ENCODE data around the gene UNC79. TPM values are rescaled to one million over a fixed set of nuclear protein-coding genes. Genes with fewer than 3 reads are reported as not detected.

Gene UNC79
- polyA plus RNA-seq, 3 donors: 0.01 to 0.02 TPM; not detected in 1

DNA sequence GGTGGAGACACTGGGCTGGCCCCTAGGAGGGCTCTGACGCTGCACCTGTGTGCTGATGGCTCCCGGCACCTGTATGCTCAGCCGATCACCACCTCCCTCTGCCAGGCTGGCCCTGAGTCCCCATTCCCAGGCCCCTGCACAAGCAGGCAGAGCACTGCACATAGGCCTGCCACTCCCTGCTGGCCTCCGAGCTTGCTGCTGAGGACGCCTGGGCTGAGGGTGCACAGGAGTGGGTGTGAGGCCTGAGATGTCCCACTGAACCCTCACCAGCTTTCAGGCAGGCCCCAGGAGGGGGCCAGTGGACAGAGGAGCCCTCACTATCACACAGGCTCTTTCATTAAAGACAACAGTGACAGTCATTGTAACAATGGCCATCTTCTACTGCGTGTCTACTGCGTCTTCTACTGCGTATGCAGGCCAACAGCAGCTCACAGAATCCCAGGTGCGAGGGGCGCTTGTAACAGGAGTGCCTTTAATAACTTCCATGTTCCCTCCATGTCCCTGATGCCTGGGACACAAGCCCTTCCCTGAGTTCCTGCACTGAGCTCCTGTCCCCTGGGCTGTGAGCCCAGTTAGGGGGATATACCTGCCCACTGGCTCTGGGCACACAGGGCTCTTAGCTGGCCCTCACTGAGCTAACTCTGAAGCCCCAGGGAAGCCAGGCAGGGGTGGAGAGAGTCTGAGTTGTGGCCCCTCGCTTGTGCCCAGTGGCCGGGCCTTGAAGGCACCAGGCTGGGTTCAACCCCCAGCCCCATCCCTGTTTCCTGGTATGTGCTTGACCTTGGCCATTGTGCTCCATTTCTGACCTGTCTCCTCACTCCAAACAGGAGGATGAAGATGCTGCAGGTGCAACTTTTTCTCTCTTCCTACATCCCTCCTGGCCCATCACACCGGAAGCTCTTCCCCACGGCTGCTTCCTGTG, 286.3 kb downstream of the UNC79 start:
- H3K79me2 ChIP-seq (ENCODE audit: insufficient read depth, low read length): no peaks in the 10 kb centered on the region
- no peaks in the 10 kb centered on the region for H3K4me1 Mint-ChIP-seq
- no peaks in the 10 kb centered on the region for H4K20me1 ChIP-seq (ENCODE audit: insufficient read depth, low read length)
- H3K9ac ChIP-seq (ENCODE audit: insufficient read depth, low read length, poor library complexity, severe bottlenecking): no peak overlapping the region
- intact Hi-C loops (cut with micrococcal nuclease): no loop called here
- peaks cover 6 to 8% (median 7%) of the 10 kb centered on the region in 3 donors for H3K27me3 Mint-ChIP-seq (ENCODE audit: low read depth in 3 of 3)
- TF ChIP-seq, protein P1, sequence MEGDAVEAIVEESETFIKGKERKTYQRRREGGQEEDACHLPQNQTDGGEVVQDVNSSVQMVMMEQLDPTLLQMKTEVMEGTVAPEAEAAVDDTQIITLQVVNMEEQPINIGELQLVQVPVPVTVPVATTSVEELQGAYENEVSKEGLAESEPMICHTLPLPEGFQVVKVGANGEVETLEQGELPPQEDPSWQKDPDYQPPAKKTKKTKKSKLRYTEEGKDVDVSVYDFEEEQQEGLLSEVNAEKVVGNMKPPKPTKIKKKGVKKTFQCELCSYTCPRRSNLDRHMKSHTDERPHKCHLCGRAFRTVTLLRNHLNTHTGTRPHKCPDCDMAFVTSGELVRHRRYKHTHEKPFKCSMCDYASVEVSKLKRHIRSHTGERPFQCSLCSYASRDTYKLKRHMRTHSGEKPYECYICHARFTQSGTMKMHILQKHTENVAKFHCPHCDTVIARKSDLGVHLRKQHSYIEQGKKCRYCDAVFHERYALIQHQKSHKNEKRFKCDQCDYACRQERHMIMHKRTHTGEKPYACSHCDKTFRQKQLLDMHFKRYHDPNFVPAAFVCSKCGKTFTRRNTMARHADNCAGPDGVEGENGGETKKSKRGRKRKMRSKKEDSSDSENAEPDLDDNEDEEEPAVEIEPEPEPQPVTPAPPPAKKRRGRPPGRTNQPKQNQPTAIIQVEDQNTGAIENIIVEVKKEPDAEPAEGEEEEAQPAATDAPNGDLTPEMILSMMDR (IDR thresholded peaks at IDR 0.05): no peak
- no peak overlapping the region for H3K4me3 Mint-ChIP-seq
- peaks cover 0 to 3% (median 0%) of the 10 kb centered on the region in 7 donors for H3K9me3 Mint-ChIP-seq
- no peaks in the 10 kb centered on the region for H3K36me3 ChIP-seq (replicated peaks in 1 of 2; ENCODE audit: control insufficient read depth in 1 of 2, insufficient read depth in 2 of 2, low read length in 2 of 2)
- H3K4me2 ChIP-seq (replicated peaks; ENCODE audit: extremely low read depth, low read length, poor library complexity, severe bottlenecking): no peak overlapping the region
- H3K27ac ChIP-seq (ENCODE audit: low read depth in 1 of 2, low read length in 2 of 2): no peak overlapping the region
- no peak overlapping the region for H3K4me3 ChIP-seq (replicated peaks in 1 of 3; ENCODE audit: low read depth in 2 of 3, low read length in 3 of 3)
- no peaks in the 10 kb centered on the region for H3K4me1 ChIP-seq (ENCODE audit: control insufficient read depth in 1 of 2, insufficient read depth in 2 of 2, low read length in 2 of 2)
- DNase-seq: no peak
- H3K27ac Mint-ChIP-seq: no peak overlapping the region
- WGBS (ENCODE audit: insufficient coverage): 91% methylated on average over 9 of the region's 14 CpGs
- no peak overlapping the region for H2AFZ ChIP-seq (ENCODE audit: insufficient read depth, low read depth, low read length, poor library complexity, severe bottlenecking)
- no peaks in the 10 kb centered on the region for H3K9me3 ChIP-seq (replicated peaks in 1 of 2; ENCODE audit: control insufficient read depth in 1 of 2, insufficient read depth in 1 of 2, low read length in 2 of 2)
- no peaks in the 10 kb centered on the region for H3K36me3 Mint-ChIP-seq
- H3K27me3 ChIP-seq (ENCODE audit: control insufficient read depth in 2 of 2, insufficient read depth in 2 of 2, low read length in 2 of 2): no peaks in the 10 kb centered on the region

DNA sequence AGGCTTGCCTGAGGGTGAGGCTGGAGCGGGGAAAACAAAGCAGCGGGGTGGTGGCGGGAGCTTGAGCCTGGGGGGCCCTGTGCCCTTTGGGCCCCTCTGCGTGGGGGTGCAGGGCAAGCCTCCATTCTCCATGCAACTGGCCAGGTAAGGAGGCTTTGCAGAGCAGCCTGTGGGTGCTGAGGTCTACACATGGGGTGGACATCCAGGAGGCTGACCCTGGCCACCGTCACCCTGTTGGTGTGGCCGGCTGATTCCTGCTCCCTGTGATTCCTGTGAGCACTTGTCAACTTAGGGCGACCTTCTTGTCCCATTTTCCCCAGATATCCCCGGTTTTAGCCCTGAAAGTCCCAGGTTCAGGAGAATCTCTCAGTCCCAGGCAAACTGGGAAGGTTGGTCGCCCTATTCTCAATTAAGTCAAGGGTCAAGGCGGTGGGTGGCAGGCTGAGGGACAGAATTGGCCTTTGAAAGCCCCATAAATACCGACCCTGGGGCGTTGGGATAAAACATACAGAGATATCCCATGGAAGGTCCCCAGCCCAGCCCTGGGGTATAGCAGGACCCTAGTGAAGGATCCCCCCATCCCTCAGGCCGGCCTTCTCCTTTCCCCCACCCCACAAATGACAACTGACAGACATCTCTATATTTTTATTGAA, 287.1 kb downstream of the UNC79 start:
- Histone ChIP-seq H3K4me1 (ENCODE audit: control insufficient read depth in 1 of 2, insufficient read depth in 2 of 2, low read length in 2 of 2) (no peaks in the 10 kb centered on the region), H3K4me2 (replicated peaks; ENCODE audit: extremely low read depth, low read length, poor library complexity, severe bottlenecking) (no peak overlapping the region), H4K20me1 (ENCODE audit: insufficient read depth, low read length) (no peaks in the 10 kb centered on the region), H3K27me3 (ENCODE audit: control insufficient read depth in 2 of 2, insufficient read depth in 2 of 2, low read length in 2 of 2) (no peaks in the 10 kb centered on the region), H3K9ac (ENCODE audit: insufficient read depth, low read length, poor library complexity, severe bottlenecking) (no peak overlapping the region), H3K4me3 (replicated peaks in 1 of 3; ENCODE audit: low read depth in 2 of 3, low read length in 3 of 3) (no peak overlapping the region), H3K79me2 (ENCODE audit: insufficient read depth, low read length) (no peaks in the 10 kb centered on the region), H3K36me3 (replicated peaks in 1 of 2; ENCODE audit: control insufficient read depth in 1 of 2, insufficient read depth in 2 of 2, low read length in 2 of 2) (no peaks in the 10 kb centered on the region), H3K9me3 (replicated peaks in 1 of 2; ENCODE audit: control insufficient read depth in 1 of 2, insufficient read depth in 1 of 2, low read length in 2 of 2) (no peaks in the 10 kb centered on the region), H3K27ac (ENCODE audit: low read depth in 1 of 2, low read length in 2 of 2) (no peak overlapping the region), H2AFZ (ENCODE audit: insufficient read depth, low read depth, low read length, poor library complexity, severe bottlenecking) (no peak overlapping the region)
- peaks cover 0 to 4% (median 2%) of the 10 kb centered on the region in 7 donors for H3K9me3 Mint-ChIP-seq
- H3K36me3 Mint-ChIP-seq: no peaks in the 10 kb centered on the region
- no peak for DNase-seq
- TF ChIP-seq, protein P1 (IDR thresholded peaks at IDR 0.05): no peak
- intact Hi-C loops (cut with micrococcal nuclease): no loop called here
- H3K4me3 Mint-ChIP-seq: no peak overlapping the region
- H3K27ac Mint-ChIP-seq: no peak overlapping the region
- peaks cover 3 to 8% (median 3%) of the 10 kb centered on the region in 3 donors for H3K27me3 Mint-ChIP-seq (ENCODE audit: low read depth in 3 of 3)
- whole genome bisulfite sequencing (ENCODE audit: insufficient coverage): 92% methylated on average over 11 of the region's 13 CpGs
- no peaks in the 10 kb centered on the region for H3K4me1 Mint-ChIP-seq

Data from CD14-positive monocyte (primary cell).